GM21367 (cell line): ENCODE measurements around the gene BGN.

Experiments used
- ATAC-seq: cut with Tn5 transposase; IDR thresholded peaks from one replicate; pipeline ENCODE4 v1.9.1; 2021; ENCODE audit not compliant: unreplicated experiment

Gene BGN

DNA sequence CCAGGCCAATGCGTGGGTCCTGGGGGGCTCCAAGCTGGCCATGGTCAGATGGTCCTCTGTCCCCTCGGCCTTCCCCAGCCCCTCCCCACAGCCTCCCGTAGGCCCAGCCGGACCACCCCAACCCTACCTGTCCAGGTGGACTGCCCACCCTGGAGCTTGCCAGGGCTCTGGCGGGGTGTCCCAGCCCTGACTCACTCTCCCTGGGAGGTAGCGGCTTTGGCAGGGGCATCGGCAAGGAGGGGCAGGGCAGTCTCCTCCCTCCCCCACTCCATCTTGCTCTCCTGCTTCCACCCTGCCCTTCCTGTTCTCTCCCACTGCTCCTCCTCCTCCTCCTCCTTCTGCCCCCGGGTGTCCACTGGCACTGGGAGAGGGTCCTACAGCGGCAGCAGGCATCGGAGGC, 7.4 kb downstream of the BGN start:
- ATAC-seq: no peak

- ATAC-seq: no peak
Observed at GRCh38 chrX:153502796-153503195, 8.0 kb downstream of the BGN start.

GRCh38 chrX:153504445-153505016, 9.8 kb downstream of the BGN start:
- ATAC-seq: no peak

DNA sequence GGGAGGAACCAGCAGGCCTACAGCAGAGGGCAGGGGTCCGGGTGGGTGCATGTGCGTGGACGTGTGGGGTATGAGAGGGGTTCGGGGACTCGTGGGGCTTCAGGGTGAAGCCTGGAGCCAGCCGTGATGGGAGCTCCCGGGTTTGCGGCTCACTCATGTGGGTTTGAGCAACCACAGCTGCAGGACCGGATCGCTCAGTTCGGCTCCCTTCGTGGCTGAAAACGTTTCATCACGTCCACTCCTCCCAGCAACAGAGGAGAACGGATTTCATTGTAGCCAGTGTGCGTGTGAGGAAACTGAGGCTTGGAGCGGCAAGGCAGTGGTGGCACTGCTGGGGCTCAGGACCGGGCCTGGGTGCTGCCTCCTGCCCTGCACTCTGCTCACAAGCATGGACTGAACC, 10.6 kb downstream of the BGN start:
- ATAC-seq: no peak

DNA sequence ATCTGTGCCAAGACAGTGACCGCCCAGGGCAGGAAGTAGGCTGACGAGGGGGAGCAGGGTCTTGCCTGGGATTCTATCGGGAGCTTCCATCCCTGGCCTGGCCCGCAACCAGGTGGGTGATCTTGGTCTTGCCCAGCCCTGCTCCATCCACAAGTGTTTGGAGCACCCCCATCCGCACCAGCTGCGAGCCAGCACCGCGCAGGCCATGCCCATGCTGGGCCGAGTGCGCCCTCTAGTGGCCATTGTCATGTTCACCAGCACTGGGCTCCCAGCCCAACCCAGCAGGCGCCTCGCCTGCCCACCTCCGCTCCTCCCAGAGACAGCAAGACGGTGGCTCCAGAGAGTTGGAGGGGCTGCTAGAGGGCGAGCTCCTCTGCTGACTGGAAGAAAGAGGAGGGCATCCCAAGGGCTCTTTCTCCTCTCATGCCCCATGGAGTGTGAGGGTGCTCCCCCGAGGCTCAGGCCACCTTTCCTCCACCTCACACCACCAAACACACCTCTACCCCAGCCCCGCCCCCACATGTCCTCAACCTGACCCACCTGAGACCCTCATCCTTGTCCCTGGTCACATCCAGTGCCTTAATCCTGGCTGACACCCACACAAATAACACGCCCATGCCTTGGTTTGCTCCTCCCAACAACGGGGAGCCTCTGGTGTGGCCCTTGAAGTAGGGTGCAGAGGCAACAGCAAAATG, 12.9 kb downstream of the BGN start:
- peak; percentile 91 for ATAC-seq

DNA sequence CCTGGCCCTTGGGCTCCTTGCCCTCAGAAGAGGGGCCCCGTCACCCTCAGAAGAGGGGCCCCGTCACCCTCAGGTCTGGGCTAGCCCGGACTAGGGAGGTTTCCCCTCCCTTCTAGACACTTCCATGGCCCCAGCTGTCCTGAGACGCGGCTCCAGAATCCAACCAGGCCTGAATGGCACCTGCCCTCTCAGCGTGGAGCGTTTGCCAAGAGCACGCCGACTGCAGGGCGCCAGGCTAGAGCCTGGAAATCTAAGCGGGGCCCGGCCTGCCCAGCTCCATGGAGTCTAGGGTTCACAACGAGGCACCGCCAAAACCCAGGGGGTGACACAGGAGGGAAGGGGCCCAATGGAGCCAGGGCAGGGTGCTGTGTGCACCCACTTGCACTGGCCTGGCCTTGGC, 14.8 kb downstream of the BGN start:
- no peak for ATAC-seq

- ATAC-seq: no peak
Observed at GRCh38 chrX:153510383-153510782, 15.6 kb downstream of the BGN start.

DNA sequence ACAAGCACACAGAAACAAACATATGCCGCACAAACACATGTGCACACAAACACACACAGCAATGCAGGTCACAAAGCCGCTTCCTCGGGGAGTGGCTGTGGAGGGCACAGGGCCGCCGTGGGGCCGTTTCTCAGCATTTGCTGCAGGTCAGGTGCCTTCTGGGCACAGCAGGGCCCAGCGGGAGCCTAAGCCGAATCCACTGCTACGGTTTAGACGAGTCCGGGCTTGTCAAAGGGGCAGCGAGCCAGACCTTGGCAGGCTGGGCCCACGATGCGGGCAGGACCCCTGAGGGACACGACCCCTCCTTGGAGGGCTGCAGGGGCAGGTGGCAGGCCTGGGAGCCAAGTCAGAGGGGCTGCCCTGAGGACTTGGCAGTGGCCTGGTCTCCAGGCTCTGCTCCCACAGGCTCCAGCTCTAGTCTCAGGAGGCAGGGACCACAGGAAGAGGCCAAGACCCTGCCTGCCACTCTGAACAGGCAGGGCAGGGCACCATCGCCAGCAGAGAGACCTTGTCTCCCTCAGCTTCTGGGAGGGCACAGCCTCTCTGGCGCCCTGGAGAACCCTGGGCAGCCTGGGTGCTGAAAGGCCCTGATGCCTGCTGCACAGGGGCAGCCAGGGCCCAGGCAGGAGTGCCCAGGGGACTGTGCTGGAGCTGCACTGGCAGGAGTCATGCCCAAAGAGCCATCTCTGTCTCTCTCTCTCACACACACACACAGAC, 17.2 kb downstream of the BGN start:
- no peak for ATAC-seq

- no peak for ATAC-seq
Observed at GRCh38 chrX:153512501-153512893, 17.7 kb downstream of the BGN start.

GRCh38 chrX:153513265-153513664, 18.5 kb downstream of the BGN start:
- no peak for ATAC-seq

DNA sequence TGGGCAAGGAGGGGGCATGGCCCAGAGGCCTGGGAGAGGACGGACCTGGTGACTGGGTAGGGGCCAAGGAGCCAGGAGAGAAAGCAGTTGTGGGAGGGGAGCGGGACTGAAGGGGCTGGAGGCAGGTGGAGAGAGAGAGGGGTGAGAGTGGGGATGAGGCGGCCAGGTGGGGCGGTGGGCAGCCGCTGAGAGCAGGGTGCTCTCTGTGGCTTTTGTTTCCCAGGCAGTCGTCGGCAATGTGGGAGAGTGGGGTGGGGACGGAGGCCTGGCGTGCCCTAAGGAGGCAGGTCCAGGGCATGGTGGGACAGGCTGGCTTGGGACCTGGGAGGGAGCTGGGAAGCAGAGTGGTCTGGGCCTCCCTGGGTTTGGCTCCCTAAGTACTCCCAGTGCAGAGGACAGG, 19.5 kb downstream of the BGN start:
- ATAC-seq: no peak

GRCh38 chrX:153515435-153515834, 20.7 kb downstream of the BGN start:
- no peak for ATAC-seq

DNA sequence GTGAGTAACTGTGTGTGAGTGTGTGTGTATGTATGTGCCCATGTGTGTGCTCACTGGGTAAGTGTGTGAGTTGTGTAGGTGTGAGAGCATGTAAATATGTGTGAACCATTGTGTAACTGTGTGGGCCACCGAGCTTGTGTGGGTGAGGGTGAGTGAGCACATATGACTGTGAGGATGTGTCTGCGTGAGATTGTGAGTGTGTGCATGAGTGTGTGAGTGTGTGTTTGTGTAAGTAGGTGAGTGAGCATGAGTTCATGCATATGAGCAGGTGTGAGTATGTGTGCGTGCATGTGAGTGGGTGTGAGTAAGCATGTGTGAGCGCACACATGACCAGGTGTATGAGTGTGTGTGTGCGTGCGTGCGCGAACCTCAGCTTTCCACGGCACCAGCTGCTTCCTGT, 21.3 kb downstream of the BGN start:
- ATAC-seq: no peak

DNA sequence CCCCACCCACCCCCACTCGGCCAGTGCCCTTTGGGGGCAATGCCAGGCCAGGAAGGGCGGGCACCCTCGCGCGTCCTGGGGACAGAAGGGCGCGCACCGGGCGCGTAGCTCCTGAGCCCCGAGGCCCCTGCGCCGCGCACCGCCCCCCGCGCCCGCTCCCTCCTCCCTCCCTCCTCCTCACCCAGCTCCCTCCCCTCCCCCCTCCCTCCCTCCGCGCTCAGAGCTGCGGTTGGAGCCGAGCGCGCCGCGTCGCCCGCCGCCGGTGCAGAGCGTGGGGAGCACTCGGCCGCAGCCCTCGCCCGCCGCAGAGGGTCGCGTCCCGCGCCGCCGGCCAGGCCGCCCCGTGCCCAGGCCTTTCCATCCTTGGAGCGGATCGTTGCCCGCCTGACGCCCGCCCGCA, 22.6 kb downstream of the BGN start, which contains the start of gene ATP2B3:
TSS of gene ATP2B3 (plus strand) at position 220 of the 400 bp plus-strand sequence. CDS start 18,606 bp downstream, outside the sequence.
- no peak for ATAC-seq

GRCh38 chrX:153517946-153518834, 23.4 kb downstream of the BGN start:
- ATAC-seq: no peak

- ATAC-seq: no peak
Observed at GRCh38 chrX:153519569-153520286, 24.9 kb downstream of the BGN start.

GRCh38 chrX:153520287-153520917, 25.6 kb downstream of the BGN start:
- no peak for ATAC-seq

- no peak for ATAC-seq
Observed at GRCh38 chrX:153521034-153521433, 26.3 kb downstream of the BGN start.

GRCh38 chrX:153522259-153522658, 27.5 kb downstream of the BGN start:
- no peak for ATAC-seq

DNA sequence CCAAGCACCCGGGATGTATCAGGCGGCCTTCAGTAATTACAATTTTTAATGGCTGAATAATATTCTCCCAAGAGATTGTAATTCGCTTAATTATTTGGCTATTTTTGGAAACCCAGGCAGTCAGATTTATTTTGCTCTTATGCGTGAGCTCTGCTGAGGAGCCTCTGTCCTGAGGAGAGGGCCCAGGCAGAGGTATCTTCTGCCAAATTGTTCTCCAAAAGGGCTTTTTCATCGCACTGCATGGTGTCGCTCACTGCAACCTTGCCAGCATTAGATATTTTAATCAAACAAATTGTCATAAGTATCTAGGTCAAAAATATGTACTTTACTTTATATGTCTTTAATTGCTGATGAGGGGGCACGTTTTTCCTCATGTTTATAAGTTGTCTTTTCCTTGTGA, 28.5 kb downstream of the BGN start:
- no peak for ATAC-seq
